AG04449 (cell line): ENCODE measurements around the gene DEPP1.
A peak's percentile ranks its signal among the peaks of the same experiment; 100 is the strongest.

ENCODE experiments used
- CTCF ChIA-PET: fragments of 350-600 bp; formaldehyde crosslinking; extraction: SDS; loops from one replicate; lab custom pipeline; 2021; ENCODE audit warnings: antibody characterized with exemption; lab: Yijun Ruan, JAX
- POLR2A ChIA-PET: fragments of 400-600, 350-600 bp; formaldehyde crosslinking; extraction: SDS; loops from one replicate; lab custom pipeline; 2020; ENCODE audit warnings: antibody characterized with exemption, inconsistent platforms; lab: Yijun Ruan, JAX
- DNase-seq: peaks from one replicate; pipeline ENCODE4 v3.0.0-alpha.2; 2010; ENCODE audit warnings: low read depth, low spot score
- H3K4me3 ChIP-seq: 2 replicates; pipeline ENCODE4 v1.5.1; 2011; ENCODE audit warnings: low read depth, mild to moderate bottlenecking, control low read depth, low read length
- TF ChIP-seq, protein P1 (sequence below): IDR thresholded peaks from one replicate; pipeline ENCODE4 v1.5.1; 2011; ENCODE audit warnings: mild to moderate bottlenecking, moderate library complexity, low read length, control low read depth, inconsistent platforms; ENCODE audit not compliant: insufficient read depth; ENCODE audit errors: missing control alignments

Gene DEPP1

DNA sequence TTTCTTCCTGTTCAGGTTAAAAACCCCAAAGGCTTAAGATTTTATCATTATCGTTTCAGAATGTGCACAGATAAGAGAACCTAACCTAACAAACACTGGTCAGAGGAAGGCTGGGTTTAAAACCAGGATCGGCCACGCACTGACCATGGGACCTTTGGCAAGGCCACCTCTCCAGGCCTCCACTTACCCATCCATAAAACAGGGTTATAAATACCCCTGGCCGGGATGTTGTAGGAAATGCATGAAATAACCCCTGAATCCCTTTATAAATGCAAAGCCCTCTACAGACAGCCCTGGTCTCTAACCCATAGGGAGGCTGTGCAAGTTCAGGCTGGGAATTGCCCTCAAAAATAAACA is 418 bp downstream of the DEPP1 start:
- ChIA-PET CTCF (interaction anchor here (0.8 to 4.4 kb wide), 8 partner anchors 10 to 116 kb away, joined by 3 to 51 read pairs (median 4); partner anchors contain the start of gene ZNF22), POLR2A (interaction anchor here (0.9 to 1.9 kb wide), 10 partner anchors 9 to 46 kb away, joined by 5 to 15 read pairs (median 8); no protein-coding TSS in a partner anchor)
- DNase-seq, result no peak
- TF ChIP-seq, protein P1, sequence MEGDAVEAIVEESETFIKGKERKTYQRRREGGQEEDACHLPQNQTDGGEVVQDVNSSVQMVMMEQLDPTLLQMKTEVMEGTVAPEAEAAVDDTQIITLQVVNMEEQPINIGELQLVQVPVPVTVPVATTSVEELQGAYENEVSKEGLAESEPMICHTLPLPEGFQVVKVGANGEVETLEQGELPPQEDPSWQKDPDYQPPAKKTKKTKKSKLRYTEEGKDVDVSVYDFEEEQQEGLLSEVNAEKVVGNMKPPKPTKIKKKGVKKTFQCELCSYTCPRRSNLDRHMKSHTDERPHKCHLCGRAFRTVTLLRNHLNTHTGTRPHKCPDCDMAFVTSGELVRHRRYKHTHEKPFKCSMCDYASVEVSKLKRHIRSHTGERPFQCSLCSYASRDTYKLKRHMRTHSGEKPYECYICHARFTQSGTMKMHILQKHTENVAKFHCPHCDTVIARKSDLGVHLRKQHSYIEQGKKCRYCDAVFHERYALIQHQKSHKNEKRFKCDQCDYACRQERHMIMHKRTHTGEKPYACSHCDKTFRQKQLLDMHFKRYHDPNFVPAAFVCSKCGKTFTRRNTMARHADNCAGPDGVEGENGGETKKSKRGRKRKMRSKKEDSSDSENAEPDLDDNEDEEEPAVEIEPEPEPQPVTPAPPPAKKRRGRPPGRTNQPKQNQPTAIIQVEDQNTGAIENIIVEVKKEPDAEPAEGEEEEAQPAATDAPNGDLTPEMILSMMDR, result no peak
- H3K4me3 ChIP-seq, result peak overlapping the region; percentile 82

DNA sequence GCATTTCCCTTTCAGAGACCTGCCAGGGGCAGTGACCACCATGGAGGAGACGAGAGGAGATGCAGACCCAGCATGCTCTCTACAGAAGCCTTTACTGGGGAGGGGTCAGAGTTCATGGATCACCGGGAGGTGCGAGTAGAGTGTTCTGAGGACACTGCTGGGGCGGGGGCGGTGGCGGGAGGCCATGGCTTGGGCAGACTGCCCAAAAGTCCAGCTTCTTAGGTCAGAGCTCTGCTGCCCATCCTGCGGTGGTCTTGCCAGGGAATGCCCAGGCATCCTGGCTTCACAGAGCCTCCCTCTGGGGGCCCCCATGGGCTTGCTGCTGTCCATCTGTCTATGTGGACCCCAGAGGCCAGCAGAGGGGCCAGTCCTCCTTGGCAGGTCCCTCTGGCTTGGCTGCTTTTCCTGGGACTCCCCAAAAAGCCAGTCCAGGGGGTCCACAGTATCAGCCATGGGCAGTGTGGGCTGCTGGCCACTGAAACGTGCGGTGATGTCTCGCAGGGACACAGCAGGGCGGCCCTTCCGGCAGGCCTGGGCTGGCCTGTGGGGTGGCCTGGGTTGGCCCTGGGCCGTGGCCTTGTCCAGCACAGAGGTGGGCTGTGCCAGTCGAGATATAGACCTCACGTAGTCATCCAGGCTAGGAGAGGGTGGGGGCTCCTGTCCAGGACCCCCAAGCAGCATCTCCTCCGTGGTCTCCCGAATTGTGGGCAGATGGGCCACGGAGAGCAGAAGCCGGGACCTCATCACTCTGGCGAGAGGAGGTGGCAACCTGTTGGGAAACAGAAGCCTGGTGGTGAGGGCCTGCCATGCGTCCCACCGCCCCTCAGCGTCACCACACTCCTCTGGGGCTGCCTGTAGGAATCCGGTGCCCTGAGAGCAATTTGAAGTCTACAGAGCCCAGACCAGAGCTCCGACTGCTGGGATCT is 1.1 kb downstream of the DEPP1 start:
- H3K4me3 ChIP-seq, result peak overlapping the region; percentile 82
- TF ChIP-seq, protein P1, result no peak
- ChIA-PET CTCF (interaction anchor here (1.3 to 4.4 kb wide), 6 partner anchors 10 to 45 kb away, joined by 3 to 51 read pairs (median 8); no protein-coding TSS in a partner anchor), POLR2A (interaction anchor here (1.2 to 1.9 kb wide), 9 partner anchors 11 to 45 kb away, joined by 5 to 15 read pairs (median 7); no protein-coding TSS in a partner anchor)
- no peak for DNase-seq

DNA sequence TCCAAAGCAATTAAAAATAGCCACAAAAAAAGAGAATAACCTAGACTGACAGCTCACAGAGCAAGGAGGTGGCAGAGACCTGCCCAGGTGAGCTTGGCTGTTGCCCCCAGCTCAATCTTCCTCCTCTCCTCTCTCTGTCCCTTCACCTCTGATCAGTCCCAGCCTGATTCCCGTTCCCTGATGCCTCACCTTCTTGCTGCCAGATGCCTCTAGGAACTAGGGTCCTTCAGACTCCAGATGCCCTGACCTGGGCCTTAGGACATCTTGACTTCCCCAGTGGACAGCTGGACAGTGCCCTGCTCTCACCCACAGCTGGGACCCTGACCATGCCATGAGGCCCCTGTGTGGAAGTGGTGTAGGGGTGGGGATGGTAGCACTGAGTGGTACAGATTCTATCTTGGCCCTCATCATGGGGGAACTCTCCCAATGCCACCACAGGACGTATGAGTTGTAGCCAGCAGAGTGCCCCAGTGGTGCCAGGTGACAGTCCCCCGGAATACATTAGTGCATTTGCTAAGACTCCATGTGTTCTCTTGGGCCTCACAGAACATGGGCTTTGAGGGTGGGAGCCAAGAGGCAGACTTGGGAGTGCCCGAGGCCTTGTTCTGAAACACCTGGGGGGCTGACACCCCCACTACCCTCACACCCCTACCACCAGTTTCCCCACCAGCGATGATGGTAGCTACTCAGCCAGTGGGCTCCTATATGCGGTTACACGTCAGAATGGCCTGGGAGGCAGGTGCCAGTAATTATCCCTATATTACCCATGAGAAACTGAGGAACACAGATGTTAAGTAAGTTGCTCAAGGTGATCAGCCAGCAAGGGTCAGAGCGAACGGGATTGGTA is 2.0 kb downstream of the DEPP1 start:
- TF ChIP-seq, protein P1, result no peak
- ChIA-PET POLR2A (no interaction called here), CTCF (interaction anchor here (1.4 to 4.4 kb wide), 5 partner anchors 11 to 44 kb away, joined by 3 to 51 read pairs (median 6); no protein-coding TSS in a partner anchor)
- peak overlapping the region; percentile 82 for H3K4me3 ChIP-seq
- DNase-seq, result no peak

DNA sequence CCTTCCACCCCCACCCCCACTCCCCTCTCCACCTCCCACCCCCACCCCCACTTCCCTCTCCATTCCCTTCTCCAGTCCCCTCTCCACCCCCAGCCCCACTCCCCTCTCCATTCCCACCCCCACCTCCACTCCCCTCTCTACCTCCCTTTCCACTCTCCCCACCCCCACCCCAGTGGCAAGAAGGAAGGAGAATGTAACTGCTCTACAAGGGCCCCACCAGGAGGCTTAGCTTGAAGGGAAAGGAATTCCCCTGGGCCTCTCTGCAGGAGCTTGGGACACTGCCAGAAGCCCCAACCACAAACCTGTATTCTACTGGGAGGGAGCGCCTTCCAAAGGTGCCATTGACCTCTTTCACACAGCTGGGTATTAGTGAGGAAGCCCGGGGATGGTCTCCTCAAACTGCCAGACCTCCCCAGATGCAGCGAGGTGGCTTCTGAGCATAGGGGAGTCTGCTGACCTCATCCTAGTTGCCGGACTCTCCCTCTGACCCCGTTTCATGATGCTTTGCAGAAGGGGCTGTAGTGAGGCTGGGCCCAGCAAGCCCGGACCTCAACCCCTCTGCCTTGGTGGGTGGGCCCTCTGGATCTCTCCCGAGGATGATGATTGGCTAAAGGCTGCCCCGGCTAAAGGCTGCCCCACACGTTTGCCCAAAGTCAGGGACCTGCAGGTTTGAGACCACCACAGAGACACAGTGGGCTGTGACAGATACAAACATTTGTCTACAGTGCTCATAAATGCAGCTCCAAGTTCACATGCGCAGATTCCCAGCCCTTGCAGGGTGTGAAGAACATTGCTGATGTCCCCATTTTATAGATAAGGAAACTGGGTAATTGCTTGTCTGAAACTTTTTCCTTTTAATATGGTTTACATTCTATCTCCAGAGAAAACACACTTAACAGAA is 2.9 kb downstream of the DEPP1 start:
- ChIA-PET POLR2A (interaction anchor here (0.6 kb wide), 1 partner anchor 1102 kb away, joined by 4 read pairs; no protein-coding TSS in a partner anchor), CTCF (interaction anchor here (0.7 to 4.4 kb wide), 7 partner anchors 10 to 48 kb away, joined by 3 to 51 read pairs (median 4); no protein-coding TSS in a partner anchor)
- no peak for DNase-seq
- TF ChIP-seq, protein P1, result no peak
- H3K4me3 ChIP-seq, result peak overlapping the region; percentile 50

DNA sequence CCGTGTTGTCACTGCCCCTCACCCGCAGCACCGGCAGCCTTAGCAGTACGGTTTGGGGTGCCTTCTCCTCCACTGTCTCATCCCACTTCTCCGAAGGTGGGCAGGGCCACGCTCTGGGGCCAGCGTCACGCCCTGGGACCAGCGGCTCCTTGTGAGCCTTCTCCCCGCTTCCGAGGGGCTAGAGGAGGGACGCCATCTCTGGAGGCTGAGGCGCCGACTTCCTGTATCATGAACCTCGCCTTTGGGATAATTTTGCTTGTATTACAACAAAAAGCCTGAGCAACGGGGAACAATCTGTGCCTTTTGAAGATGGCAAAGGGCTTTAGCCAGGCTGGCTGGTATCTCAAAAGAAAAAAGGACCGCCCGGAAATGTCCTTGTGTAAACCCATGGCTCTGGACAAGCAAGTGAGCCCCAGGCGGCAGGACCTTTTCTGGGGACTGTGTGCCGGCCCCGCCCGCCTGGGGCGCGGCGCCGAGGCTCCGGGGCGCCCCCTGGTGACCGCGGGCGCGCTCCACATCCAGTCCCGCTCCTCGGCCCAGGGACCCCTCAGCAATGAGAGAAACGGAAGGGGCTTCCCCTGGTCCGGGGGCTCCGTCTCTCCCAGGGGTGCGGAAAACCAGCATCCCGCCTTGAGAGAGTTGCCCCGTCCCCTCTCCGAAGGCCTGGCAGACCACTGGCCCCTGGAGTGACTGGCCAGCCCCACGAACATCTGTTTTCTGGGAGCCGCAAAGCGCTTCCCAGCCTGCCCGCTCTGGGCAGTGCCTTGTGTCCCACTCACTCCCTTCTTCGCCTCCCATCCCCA is 3.8 kb downstream of the DEPP1 start:
- ChIA-PET POLR2A (no interaction called here), CTCF (interaction anchor here (1.0 to 4.4 kb wide), 8 partner anchors 9 to 42 kb away, joined by 4 to 51 read pairs (median 13); no protein-coding TSS in a partner anchor)
- peak overlapping the region; percentile 50 for H3K4me3 ChIP-seq

More for the DNA sequence above, 3.8 kb downstream of the DEPP1 start:
- TF ChIP-seq, protein P1, result peak; percentile 85
- no peak for DNase-seq
